GM21381 (cell line): ENCODE results near the gene TRIM52.

ENCODE experiments used
- ATAC-seq: cut with Tn5 transposase; IDR thresholded peaks from one replicate; pipeline ENCODE4 v1.9.1; 2021; ENCODE audit warnings: mild to moderate bottlenecking, moderate library complexity; ENCODE audit not compliant: unreplicated experiment

TRIM52 gene

GRCh38 chr5:181234455-181235306 lies 26.3 kb downstream of the TRIM52 start:
- ATAC-seq, result no peak

DNA sequence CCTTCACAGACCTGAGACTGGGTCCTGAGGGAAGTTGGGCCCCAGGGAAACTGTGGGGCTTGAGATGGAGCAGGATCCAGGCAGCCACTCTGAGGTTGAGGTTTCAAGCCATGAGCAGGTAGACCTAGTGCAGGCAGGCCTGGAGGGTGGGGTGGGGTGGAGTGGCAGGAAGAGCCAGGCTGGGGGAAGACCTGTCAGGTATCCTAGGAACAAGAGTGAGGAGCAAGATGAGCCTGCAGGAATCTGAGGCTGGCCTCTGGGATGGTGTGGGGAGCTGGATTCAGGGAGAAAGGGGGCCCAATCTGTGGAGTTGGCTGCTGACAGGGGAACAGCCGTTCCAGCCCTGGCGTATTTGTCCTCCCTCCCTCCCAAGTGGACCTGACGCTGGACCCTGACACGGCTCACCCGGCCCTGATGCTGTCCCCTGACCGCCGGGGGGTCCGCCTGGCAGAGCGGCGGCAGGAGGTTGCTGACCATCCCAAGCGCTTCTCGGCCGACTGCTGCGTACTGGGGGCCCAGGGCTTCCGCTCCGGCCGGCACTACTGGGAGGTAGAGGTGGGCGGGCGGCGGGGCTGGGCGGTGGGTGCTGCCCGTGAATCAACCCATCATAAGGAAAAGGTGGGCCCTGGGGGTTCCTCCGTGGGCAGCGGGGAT lies 27.0 kb downstream of the TRIM52 start:
- no peak for ATAC-seq

DNA sequence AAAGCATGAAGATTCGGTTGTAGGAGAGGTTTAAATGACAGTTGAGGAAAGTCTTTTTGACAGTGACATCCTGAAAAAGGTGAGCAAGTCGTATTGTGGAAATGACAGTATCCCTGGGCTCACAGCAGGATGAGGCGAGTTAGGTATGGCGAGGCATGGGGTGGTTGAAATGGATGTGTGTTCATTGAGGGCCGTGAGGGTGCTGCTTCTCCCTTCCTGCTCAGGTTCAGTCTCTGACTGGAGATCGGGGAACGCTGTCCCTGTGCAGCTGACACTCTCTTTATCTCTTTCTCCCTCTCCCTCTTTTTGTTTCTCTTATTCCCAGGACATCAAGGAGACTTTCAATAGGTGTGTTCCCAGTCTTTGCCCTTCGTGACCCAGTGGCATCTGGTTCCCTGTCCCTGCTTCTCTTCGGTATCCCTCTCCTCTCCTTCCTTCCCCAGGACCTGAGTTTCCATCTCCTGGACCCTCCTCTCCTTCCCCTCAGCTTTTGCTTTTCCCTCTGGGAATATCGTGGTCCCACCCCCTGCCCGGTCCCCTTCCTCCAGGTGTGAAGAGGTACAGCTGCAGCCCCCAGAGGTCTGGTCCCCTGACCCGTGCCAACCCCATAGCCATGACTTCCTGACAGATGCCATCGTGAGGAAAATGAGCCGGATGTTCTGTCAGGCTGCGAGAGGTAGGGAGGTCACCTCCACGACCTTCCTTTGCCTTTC lies 27.7 kb downstream of the TRIM52 start:
- no peak for ATAC-seq

- ATAC-seq, result no peak
These were observed 28.4 kb downstream of the TRIM52 start for GRCh38 chr5:181232593-181232992.

- ATAC-seq, result no peak
These were observed 29.5 kb downstream of the TRIM52 start for GRCh38 chr5:181231432-181231831.

DNA sequence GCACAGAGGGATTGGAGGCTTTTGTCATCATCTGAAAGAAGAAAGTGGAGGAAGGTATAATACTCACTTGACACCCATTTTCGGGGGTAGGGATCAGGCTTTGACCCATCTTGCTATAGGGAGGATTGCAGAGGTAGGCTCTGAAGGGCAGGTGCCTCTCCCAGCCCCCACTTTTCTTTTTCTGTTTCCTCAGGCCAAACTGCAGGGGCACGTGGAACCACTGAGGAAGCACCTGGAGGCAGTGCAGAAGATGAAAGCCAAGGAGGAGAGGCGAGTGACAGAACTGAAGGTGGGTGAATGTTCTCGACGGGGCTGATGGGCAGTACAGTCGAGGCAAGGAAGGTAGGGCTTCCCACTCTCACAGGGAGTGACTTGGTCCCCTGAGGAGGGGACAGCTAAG lies 30.4 kb downstream of the TRIM52 start:
- no peak for ATAC-seq

- ATAC-seq, result no peak
These were observed 30.9 kb downstream of the TRIM52 start for GRCh38 chr5:181229996-181230395.

DNA sequence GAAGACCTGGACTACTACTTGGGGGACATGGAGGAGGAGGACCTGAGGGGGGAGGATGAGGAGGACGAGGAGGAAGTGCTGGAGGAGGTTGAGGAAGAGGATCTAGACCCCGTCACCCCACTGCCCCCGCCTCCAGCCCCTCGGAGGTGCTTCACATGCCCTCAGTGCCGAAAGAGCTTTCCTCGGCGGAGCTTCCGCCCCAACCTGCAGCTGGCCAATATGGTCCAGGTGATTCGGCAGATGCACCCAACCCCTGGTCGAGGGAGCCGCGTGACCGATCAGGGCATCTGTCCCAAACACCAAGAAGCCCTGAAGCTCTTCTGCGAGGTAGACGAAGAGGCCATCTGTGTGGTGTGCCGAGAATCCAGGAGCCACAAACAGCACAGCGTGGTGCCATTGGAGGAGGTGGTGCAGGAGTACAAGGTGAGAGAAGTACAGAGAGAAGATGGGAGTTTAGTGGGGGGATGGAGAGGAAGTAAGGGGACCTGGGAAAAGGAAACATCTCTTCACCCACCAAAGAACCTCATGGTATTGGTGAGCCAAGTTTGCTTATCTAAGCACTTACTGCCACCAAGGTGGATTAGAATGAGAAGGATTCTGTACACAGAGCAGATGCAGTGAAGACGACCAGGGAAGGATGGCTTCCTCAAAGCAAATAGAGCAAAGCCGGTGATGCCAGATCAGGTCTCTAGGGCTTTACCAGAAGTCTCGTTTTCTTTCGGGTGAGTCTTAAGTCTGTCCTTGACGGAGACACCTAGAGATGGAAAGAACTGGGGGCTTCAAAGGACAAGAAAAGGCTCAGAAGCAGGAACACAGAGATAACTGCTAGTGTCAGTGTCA lies 36.3 kb downstream of the TRIM52 start:
- ATAC-seq, result no peak

- no peak for ATAC-seq
These were observed 37.1 kb downstream of the TRIM52 start for GRCh38 chr5:181223729-181224389.

DNA sequence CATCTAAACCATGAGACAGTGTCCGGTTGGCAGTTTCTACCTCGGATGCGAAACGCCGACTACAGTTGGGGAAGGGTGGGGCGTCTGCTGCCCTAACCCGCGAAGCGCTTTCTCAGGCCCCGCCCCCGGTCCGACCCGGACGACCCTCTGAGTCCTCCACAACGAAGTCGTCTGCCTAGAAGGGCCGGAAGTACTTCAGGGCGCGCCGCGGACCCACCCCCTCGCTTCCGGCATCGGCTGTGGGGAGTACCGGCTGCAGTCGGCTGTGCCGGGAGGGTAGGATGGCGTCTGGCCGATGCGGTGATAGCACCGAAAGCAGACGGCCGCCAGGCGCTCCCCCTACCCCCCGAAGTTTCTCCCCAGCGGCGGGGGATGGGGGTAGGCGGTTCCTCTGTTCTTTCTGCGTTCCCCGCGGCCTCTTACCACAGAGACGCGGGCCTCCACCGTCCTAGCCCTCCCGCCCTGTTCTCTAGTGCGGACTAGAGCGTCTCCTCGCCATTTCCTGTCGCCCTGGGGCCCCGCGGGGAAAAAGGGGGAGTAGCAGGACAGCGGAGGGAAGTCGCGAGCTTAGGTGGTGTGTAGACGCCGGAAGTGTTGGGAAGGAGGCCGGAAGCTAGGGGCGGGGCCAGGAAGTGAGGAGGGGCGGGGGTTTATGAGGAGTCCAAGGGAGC lies 37.8 kb downstream of the TRIM52 start, which contains the start of gene TRIM41:
Gene TRIM41, plus strand, starts transcription at position 224 of the 671 bp plus-strand sequence. CDS start 719 bp downstream, outside the sequence.
- peak; percentile 60 for ATAC-seq

- no peak for ATAC-seq
These were observed 38.3 kb downstream of the TRIM52 start for GRCh38 chr5:181222630-181223057.

GRCh38 chr5:181221792-181222629 lies 38.9 kb downstream of the TRIM52 start:
- ATAC-seq, result peak; percentile 28

GRCh38 chr5:181221105-181221791 lies 39.7 kb downstream of the TRIM52 start:
- ATAC-seq, result no peak

- no peak for ATAC-seq
These were observed 40.8 kb downstream of the TRIM52 start for GRCh38 chr5:181220178-181220515.

DNA sequence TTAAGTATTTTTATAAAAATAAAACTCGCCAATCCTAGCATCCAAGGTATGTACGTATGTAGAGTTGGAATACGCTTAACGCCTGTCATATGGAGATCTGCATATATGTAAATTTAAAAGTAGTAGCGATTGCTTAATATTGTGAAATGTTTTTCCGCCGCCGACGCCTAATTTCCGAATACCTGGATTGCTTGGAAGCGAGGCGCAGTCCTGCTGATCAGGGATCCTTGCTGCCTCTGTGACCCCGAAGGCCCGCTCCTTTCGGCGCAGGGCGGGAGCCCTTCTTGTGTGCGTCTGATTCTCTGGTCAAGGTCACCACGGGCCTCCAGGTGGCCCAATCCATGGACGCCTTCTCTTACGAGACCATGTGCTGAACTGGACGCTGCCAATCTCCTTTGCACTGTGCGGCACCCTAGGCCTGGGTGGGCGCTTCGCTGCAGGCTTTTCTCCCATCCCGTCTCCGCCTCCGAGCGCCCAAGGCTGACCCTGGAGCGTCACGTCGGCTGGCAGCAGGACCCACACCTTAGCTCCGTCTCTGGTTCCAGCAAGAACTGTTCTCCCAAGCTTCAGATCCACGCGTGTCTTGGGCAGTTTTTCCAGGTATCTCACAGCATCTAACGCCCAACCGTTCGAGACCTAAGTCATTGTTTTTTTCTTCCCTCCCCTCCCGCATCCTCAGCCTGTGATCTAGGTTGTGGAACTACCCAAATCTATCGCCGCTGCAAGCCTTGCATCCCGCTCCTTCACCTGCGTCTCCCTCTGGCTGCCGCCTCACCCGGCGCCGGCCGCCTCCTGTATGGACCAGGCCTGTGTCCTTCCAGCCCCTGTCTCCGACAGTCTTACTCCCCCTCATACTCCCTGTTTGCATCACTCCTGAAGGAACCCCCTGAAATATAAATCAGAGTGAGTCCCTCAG lies 41.4 kb downstream of the TRIM52 start:
- no peak for ATAC-seq

- ATAC-seq, result no peak
These were observed 42.2 kb downstream of the TRIM52 start for GRCh38 chr5:181218795-181219124.

GRCh38 chr5:181217803-181218062 lies 43.2 kb downstream of the TRIM52 start:
- no peak for ATAC-seq
